Gastrocnemius medialis (tissue), 4 donors: ENCODE measurements around the gene CACNA1C.

Experiments used
- POLR2A ChIP-seq, 2 donors: fragments of 450-650 bp; IDR thresholded peaks; one replicate each; pipeline ENCODE4 v1.6.1; 2017; ENCODE audit warnings: antibody characterized with exemption in 2 of 2, mild to moderate bottlenecking in 2 of 2, moderate library complexity in 2 of 2
- TF ChIP-seq, protein P1 (sequence below), 5 experiments: fragments of 450-650 bp in 3 of 5; fragments of 200-600 bp in 2 of 5; sonication (generic) in 2 of 5; IDR thresholded peaks in 4 of 5; conservative IDR thresholded peaks in 1 of 5; 1 replicate in 4 of 5; 2 replicates in 1 of 5; pipeline ENCODE4 v1.5.1; 2016 to 2019; ENCODE audit warnings: antibody characterized with exemption in 5 of 5, mild to moderate bottlenecking in 3 of 5, moderate library complexity in 3 of 5

DNA sequence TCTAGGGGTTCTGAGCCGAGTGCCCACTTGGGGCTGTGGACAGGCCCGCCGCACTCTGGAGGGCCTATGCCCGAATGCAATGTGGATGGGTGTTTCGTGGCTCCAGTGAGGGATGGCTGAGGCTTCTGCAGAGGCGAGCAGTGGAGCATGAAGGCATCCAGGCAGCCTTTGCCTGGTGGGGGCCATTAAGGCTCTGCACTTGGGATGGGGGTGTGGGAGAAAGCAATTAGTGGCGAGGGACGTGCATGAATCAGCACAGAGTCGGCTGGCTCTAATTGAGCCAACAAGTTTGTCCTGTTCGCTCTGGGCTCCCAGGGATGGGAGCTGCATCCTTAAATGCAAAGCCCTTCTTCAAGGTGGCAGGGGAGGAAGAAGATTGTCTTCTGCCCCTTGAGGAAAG, 395.1 kb downstream of the CACNA1C start:
- TF ChIP-seq, protein P1, sequence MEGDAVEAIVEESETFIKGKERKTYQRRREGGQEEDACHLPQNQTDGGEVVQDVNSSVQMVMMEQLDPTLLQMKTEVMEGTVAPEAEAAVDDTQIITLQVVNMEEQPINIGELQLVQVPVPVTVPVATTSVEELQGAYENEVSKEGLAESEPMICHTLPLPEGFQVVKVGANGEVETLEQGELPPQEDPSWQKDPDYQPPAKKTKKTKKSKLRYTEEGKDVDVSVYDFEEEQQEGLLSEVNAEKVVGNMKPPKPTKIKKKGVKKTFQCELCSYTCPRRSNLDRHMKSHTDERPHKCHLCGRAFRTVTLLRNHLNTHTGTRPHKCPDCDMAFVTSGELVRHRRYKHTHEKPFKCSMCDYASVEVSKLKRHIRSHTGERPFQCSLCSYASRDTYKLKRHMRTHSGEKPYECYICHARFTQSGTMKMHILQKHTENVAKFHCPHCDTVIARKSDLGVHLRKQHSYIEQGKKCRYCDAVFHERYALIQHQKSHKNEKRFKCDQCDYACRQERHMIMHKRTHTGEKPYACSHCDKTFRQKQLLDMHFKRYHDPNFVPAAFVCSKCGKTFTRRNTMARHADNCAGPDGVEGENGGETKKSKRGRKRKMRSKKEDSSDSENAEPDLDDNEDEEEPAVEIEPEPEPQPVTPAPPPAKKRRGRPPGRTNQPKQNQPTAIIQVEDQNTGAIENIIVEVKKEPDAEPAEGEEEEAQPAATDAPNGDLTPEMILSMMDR (IDR thresholded peaks at IDR 0.05 in 4 of 5, conservative IDR thresholded peaks at IDR 0.05 in 1 of 5), result no peak
- TF ChIP-seq POLR2A (IDR thresholded peaks at IDR 0.05), result no peak
